ENCODE measurements around the gene TNRC6B. TPM values are rescaled to one million over a fixed set of nuclear protein-coding genes. Genes with fewer than 3 reads are reported as not detected.
"Not testable (repeated sequence)": the region's sequence is repeated elsewhere in the genome, so short reads cannot be mapped to it uniquely, and the experiment has no call there.

TNRC6B gene
- total RNA-seq, 1 donor from 2014 or later, result 24.5 TPM

DNA sequence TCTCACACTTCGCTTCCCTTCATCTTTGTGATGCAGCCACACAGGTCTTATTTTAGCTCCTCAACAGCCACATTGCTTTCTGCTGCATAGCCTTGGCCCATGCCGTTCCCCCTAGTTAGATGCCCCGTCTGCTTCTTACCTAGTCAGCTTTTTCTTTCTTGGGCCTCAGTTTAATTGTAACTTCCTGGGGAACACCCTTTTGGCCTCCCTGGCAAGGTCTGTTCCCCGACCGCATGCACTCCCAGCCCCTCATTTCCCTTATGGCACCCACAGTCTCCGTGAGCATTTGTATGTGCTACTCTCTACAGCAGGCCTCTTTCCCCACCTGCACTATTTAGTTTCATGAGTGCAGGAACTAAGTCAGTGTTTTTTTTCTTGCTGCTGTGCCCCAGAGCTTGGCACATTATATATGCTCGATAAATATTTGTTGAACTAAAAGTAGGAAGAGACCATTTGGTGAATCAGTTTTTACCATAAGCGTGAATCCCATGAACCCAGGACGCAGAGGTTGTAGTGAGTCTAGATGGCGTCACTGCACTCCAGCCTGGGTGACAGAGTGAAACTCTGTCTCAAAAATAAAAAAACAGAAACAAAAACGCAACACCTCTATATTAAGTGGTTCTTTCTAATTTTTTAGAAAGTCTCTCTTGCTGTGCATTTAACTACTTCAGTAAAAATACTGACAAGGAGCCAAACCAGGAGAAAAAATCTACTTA is 38.5 kb downstream of the TNRC6B start:
- DNase-seq, result no peak

DNA sequence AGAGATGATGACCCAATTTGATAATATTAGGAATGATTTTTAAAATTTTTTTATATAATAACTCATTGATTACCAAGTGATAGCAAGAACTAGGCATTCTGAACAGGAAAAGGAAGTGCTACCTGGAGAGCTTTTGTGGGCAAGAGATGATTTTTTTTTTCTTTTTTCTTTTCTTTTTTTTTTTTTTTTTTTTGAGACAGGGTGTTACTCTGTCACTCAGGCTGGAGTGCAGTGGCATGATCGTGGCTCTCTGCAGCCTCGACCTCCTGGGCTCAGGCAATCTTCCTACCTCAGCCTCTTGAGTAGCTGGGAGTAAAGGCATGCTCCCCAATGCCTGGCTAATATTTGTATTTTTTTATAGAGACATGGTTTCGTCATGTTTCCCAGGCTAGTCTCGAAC is 40.4 kb downstream of the TNRC6B start:
- no peak for DNase-seq

DNA sequence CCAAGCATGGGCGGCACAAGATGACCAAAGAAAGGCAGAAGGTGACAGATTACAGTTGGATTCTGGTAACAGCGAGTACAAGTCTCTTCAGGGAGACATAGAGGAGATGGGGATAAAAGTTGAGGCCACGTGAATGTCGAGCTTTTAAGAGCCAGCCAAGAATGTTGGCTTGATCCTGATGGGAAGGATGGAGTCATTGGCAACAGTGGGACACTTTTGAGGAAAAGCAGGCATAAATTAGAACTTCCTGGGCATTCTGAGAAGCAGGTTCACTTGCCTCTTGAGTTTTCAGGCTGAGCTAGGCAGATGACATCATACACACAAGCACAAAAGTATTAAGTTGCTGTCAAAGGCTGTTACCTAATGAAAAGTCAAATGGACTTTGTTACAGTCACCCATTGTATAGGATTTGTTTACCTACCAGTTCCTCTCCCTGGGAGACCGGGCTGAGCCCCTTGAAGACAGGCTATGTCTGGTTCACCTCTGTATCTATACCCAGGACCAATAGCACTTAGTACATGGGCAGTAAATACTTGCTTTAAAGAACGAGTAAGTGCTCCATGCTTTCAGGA is 41.1 kb downstream of the TNRC6B start:
- no peak for DNase-seq

DNA sequence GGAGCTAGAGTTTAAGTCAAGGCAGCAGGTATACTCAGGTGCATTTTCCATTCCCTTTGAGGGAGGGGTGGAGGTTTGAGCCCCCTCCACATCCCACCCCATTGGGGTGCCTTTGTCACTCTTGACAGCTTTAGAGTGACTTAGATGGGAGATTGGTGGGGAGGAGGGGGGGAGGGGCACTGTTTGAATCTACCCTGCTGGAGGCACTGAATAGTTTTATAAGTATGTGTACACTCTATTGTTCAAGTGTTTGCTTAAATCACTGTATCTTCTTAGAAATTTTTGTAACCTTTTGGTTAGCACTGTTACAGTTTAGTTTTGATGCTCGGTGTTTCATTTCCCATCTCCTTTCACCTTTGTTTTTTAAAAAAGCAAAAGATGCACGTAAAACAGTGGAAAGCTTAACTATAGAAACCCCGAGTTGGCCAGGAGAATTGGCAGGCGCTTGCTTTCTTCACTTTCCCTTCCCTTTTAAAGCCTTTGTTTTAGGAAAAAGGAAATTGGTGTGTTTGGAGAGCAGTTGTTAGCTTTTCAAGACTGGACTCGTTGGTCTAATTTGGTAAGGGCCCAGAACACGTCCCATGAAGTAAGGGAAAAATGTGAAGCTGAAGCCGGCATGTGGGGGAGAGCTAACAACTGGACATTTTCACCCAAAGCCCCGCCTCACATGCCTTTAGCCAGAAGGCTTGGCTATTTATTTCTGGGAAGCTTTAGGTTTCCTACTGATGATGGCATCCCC is 42.8 kb downstream of the TNRC6B start:
- DNase-seq, result peak; percentile 68

DNA sequence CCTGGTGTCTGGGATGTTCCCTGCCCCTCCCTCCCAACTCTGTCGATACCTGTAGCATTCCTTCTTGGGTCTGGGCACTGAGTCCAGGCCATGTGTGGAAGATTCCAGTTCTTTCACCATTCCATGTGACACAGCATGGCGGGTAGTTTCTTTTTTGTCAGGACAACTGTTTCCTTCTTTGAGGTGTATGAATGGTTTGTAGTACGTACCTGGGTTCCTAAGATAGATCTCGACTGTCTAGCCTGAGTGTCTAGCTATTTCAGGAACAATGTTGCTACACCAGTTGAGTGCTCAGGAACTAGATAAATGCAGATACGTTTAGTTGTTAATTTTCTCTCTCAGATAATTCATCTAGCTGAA is 43.3 kb downstream of the TNRC6B start:
- DNase-seq, result no peak

DNA sequence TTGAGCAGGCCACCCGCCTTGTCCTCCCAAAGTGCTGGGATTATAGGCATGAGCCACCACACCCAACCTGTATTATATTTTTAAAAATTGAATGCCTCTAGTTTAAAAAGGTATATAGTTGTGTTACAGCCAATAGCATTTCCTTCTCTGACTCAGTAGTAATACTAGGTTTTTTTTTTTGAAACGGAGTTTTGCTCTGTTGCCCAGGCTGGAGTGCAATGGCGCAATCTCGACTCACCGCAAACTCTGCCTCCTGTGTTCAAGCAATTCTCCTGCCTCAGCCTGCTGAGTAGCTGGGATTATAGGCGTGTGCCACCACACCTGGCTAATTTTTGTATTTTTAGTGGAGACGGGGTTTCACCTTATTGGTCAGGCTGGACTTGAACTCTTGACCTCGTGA is 45.3 kb downstream of the TNRC6B start:
- DNase-seq, result not testable (repeated sequence)

DNA sequence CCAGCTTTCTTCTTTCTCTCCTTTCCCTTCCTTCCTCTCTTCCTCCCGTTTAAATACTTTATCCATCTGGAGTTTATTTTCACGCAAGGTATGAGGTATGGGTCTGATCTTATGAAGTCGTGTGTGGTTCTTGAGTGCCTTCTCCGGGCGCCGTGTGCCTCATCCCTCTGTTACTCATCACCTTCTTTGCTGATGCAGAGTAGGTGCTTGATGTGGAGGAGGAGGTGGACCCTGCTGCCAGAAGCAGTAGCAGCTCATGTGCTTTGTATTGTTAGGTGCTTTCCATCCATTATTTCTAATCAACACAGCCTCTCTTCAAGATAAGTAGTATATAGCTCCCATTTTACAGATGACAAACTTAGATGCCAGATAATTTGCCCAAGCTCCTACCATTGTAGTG is 47.0 kb downstream of the TNRC6B start:
- DNase-seq, result no peak

DNA sequence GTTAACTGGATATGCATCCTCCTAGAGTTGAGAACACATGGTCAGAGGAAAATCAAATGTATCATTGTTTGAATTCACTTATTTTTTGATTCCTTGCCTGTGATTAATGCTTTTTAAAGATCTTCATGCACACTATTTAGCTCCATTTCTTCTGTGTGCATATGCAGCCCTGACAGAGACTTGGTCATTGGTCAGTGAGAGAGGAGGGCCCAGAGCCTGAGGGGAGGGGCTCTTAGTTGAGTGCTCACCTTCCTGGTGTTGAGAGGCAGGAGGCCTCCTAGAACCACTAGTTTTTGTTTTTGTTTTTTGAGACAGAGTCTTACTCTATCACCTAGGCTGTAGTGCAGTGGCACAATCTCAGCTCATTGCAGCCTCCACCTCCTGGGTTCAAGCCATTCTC is 48.9 kb downstream of the TNRC6B start:
- no peak for DNase-seq

DNA sequence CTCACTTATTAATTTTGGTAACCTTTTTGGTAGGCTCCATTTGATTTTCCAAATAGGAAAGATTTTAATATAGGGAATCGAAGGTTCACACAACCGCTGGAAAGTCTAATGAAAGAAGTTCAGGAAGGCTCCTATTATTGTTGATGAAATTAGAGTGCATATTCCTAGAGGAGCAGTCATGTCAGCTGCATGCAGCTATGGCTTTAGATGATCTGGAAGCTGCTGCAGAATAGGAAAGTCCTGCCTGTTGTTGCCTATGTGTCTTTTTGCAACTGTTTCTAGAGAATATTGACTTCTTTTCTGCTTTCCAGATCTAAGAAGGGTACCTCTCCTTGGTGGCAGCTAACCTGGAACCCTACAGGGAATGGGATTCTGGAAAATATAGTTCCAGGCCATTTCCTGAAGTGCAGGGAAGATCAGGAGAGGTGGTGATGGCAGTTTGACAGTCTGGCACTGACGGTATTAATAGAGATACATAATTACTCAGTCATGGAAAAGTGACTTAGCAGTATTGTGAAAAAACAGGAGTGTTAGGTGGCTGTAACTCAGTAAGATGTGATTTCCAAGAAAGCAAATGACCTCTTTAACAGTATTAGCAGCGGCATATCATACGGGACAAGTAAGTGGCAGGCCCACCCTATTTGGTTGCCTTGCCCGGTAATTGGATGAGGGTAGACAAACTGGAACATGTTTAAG is 54.0 kb downstream of the TNRC6B start:
- no peak for DNase-seq

DNA sequence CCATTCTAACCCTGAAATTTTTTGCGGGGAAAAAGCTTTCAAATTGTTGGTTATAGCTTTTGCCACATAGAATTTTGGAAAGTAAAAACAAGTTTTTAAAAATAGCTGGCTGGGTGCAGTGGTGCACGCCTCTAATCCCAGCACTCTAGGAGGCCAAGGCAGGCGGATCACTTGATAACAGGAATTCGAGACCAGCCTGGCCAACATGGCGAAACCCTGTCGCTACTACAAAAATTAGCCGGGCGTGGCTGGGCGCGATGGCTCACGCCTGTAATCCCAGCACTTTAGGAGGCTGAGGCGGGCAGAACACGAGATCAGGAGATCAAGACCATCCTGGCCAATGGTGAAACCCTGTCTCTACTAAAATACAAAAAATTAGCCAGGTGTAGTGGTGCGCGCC is 54.9 kb downstream of the TNRC6B start:
- DNase-seq, result no peak

DNA sequence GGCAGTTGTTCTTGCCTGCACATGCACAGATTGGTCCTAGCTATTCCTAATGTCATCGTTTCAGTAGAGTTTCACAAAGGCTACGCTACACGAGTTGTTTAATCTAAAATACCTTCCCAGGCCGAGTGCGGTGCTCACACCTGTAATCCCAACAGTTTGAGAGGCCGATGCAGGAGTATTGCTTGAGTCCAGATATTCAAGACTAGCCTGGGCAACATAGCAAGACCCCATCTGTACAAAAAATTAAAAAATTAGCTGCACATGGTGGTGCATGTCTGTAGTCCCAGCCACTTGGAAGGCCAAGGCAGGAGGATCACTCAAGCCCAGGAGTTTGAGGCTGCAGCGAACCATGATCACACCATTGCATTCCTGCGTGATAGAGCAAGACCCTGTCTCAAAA is 56.2 kb downstream of the TNRC6B start:
- no peak for DNase-seq

DNA sequence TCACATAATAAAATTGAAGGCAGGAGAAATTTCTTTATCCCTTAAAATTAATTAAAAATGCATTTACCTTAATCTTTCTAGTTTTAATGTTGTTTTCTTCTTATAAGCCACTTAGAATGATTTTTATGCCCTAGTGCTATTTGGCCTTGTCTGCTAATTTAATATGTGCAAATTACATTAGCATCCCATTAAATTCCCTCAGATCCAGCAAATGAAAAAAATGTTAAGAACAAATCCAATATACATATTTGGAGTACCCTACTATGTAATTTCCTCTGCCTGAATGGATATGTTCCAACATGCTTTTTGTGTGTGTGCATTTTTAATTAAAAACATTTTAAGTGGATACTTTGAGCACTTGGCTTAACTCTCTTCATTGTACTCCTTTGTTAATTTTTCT is 56.9 kb downstream of the TNRC6B start:
- DNase-seq, result no peak

DNA sequence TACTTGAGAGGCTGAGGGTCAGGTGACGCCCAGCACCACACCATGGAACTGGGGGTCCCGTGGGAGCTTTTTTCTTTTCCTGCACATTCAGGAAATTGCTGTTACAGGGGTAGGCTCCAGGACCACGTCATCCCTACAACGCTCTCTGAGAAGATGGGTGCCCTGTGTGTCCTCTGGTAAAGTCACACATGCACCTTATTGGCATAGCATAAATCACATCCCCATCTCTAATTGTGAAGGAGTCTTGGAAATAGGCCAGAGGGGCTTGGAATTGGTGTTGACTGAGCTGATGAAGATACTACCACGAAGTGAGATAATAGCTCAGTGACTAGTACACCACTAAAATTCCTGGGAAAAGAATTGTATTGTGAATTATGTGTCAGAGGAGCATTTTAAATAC is 57.6 kb downstream of the TNRC6B start:
- no peak for DNase-seq

DNA sequence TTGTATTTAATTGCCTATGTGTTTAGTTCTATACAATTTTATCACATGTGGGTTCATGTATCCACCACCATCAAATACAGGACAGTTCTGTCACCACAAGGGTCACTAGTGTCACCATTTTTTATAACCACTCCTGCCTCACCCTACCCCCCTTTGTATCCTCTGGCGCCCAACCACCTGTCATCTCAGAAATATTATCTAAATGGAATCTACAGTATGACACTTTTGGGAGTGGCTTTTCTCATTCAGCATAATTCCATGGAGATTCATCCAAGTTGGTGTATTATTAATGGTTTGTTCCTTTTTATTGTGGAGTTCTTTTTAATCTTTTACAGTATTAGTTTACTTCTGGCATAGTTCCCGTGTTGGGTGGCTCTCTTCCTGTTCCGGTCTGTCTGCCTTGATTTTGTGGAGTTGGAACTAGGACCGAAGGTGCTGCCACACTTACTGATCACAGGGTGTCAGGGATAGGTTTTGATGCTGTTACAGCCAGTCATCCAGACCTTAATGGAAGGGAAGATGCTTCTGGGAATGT is 58.5 kb downstream of the TNRC6B start:
- DNase-seq, result no peak

DNA sequence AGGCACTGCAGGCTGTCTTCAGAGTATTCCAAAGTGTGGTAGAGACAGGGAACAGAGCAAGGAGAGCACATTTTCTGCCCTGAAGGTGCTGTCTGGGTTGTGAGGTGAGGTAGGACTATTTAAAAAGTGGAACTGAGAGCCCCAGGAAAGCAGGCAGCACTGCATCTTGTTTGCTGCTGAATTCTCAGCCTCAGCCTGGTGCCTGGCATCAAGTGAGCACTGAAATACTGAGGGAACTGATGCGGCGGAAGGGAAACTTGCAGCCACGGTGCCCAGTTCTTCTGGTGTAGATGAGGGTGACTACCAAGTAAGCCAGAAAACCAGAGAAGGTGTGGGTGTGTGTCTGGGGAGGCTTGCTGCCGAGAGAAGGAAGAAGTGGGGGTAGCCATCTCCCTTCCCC is 59.5 kb downstream of the TNRC6B start:
- no peak for DNase-seq

DNA sequence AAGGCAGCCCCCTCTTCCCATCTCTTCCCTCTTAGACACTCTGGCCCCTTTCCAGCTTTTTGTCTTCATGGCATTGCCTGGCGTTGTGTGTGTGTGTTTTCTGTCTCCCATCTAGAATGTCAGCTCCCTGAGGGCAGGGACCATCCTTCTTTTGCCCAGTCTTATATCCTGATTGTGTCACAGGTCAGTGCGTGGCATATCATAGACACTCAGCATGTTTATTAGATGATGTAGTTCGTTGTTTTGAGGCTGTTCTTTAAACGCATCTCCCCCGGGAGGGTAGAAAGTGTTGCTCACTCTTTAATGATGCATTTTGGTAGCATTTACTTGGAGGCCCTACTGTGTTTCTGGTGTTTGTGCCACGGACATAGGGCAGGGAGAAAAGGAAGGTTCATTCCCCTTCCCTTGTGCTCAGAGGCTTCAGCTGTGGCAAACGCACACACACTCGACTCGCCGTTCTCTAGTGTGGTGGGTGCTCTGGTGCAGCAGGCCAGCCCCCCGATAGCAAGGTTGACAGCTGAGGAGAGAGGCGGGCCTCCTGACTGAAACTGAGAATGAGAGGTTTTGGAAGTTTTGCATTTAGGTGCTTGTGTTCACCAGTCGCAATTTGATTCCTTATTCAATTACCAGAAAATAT is 60.2 kb downstream of the TNRC6B start:
- DNase-seq, result no peak

DNA sequence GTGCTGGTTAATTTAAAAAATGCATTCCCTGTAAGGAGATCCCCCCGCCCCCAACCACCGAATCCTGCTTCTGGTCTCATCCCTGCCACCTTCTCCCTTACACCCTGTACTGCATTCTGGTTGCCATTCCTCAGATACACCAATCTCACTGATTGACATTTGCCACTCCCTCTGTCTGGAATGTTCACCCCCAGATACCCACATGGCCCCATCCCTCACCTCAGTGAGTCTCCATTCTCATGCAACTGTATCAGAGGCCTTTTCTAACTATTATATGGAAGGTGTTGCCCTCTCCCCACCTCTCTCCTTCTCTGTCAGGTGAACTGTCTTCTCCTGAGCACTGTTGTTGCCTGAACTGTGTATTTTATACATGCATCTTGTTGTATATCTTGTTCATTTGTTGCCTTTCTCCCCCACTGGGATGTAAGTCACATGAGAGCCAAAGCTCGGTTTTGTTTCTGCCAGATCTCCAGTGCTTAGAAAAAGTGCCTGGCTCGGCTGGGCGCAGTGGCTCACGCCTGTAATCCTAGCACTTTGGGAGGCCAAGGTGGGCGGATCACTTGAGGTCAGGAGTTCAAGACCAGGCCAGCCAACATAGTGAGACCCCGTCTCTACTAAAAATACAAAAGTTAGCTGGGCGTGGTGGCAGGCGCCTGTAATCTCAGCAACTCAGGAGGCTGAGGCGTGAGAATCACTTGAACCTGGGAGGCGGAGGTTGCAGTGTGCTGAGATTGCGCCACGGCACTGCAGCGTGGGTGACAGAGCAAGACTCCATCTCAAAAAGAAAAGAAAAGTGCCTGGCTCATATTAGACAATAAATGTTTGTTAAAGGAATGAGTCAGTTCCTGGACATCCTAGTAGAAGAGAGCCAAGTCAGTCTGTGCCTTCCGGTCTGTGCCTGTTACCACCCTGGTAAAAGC is 61.0 kb downstream of the TNRC6B start:
- DNase-seq, result peak; percentile 76

DNA sequence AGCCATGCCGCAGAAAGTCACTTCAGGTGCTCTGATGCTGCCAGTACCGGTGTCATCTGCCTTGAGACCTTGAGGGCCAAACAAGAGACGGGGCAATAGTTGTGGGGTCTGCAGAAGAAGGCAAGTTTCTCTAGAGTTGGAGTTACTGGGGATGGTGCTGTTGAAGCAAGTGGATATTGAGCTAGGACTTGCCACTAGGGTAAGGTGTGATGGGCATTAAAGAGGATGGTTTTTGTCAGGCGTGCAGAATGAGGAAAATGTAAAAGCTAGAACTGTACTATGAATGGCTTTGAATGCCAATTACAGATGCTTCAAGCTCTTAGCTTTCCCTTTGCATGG is 61.6 kb downstream of the TNRC6B start:
- DNase-seq, result no peak

DNA sequence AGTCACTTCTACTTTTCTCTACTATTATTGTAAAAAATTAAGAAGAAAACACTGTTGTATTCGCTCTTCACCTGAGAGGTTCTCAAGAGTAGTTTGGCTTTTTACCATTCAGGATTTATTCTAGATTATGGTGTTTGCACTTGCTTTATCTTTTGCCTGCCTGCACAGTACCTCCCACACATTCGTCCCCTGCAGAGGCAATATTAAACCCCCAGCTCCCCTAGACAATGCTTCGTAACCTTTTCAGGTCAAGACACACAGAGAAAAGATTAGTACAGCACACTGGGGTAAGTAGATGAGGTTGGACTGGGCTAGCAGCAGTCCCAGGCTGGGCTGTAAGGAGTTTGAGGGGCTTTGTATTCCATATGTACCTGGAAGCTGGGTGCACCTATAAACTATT is 62.4 kb downstream of the TNRC6B start:
- DNase-seq, result no peak

DNA sequence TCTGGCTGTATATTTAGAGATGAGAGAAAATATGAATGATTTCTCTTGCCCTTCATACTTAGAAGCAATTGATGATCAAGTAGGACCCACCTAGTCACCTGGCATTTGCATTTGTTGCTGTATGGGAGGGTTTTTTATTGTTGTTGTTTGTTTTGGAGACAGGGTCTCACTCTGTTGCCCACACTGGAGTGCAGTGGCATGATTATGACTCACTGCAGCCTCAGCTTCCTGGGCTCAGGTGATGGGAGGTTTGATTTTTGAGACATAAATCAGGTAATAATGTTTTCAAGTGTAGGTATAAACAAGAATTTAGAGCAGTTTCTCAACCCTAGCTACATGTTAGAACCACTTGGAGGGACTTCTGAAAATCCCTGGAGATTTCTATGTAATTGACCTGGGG is 63.0 kb downstream of the TNRC6B start:
- no peak for DNase-seq

DNA sequence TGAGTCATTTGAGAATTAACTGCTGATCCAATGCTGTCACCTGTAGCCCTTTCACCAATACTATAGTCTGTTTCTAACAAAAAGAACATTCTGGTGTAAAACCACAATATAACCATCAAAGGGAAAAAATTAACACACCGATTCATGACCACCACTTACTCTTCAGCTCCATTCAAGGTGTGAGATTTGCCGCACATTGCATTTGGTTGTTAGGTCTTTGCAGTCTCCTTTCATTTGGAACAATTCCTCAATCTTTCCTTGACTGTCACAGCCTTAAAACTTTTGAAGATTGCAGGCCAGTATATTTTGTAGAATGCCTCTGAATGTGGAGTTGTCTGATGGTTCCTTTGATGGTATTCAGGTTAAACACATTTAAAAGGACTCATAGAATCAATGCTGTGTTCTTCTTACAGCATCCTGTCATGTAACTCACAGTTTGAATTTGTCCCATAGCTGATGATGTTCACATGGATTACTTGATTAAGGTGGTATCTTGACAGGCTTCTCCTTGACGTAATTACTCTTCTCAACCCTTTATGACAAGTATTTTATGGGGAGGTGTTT is 63.6 kb downstream of the TNRC6B start:
- no peak for DNase-seq

DNA sequence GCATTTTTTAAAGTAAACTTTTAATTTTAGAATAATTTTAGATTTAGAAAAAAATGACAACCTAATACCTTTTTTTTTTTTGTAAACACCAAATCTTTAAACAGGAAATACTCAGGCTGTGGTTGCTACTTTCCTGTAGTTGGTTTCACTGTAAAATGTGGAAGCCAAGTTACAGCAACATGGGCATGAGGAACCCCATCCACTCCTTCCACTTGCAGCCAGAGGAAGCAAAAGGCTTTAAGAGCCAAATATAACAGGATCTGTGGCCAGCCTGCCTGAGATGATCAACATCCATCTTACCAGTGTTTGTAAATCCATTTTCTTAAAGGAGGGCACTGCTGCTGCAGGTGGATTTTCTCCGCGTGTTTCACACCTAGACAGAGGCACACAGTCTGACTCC is 66.2 kb downstream of the TNRC6B start:
- DNase-seq, result no peak
